ENCODE data around the gene TSLP.

Gene TSLP

GRCh38 chr5:111119221-111119620 is 47.7 kb downstream of the TSLP start:
- Mint-ChIP-seq H3K27ac (no peak overlapping the region), H3K27me3 (no peaks in the 10 kb centered on the region), H3K9me3 (ENCODE audit: low read depth) (no peaks in the 10 kb centered on the region), H3K4me1 (ENCODE audit: low read depth) (peaks cover 18% of the 10 kb centered on the region), H3K36me3 (peaks cover 10% of the 10 kb centered on the region), H3K4me3 (no peak overlapping the region)

DNA sequence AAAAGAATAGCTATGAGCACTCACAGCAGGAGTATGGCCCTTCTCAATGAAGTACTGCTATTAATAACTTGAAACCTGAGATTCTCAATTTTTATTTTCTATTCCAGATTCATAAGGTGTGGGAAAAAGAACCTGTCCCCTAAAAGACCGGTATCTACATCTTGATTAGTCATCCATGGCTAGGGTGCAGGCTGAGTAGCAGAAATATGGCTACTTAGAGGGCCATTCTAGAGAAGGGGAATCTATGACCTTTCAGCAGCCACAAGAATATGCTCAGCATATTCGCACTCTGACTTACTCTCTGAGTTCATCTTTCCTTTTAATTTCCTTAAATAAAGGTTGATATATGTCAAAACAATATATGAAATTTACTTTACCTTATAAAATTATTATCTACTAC is 48.3 kb downstream of the TSLP start:
- peaks cover 20% of the 10 kb centered on the region for H3K4me1 Mint-ChIP-seq (ENCODE audit: low read depth)
- H3K27ac Mint-ChIP-seq, result no peak overlapping the region
- no peak overlapping the region for H3K4me3 Mint-ChIP-seq
- H3K9me3 Mint-ChIP-seq (ENCODE audit: low read depth), result no peaks in the 10 kb centered on the region
- no peaks in the 10 kb centered on the region for H3K27me3 Mint-ChIP-seq
- peaks cover 15% of the 10 kb centered on the region for H3K36me3 Mint-ChIP-seq

DNA sequence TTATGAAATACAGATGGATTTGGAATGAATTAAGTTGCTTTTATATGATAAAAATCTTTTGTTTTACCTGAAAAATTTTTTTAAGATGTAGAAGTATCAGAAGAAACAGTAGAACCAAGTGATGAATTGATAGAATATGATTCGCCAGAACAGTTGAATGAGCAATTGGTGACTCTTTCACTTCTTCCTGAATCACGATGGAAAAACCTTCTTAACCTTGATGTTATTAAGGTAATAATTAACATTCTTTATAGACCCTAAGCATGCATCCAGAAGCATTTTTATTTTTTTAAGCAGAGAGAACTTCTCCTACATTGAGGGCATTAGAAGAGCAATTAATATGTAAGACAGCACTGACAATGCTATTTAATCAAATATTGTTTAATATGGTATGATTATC is 49.4 kb downstream of the TSLP start:
- peaks cover 15% of the 10 kb centered on the region for H3K36me3 Mint-ChIP-seq
- H3K4me3 Mint-ChIP-seq, result no peak overlapping the region
- no peaks in the 10 kb centered on the region for H3K9me3 Mint-ChIP-seq (ENCODE audit: low read depth)
- H3K4me1 Mint-ChIP-seq (ENCODE audit: low read depth), result peaks cover 19% of the 10 kb centered on the region
- H3K27ac Mint-ChIP-seq, result no peak overlapping the region
- H3K27me3 Mint-ChIP-seq, result no peaks in the 10 kb centered on the region

DNA sequence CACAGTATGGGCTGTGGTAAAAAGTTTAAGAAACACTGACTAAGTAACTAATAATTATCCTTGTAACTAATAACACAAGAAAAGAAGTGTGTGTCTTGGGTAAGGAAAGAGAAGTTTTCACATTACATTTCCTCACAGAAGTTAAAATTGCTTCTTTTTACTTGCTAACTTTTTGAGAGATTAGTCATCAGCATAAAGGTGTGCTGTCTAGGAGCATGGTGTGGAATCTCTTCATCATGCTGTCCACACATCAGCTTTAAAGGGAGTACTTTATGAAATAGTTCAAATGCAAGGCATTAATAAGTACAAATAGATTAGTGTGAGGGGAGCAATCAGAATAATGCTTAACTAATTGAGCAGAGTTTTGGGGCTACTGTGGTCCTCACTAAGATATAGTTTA is 50.4 kb downstream of the TSLP start:
- Mint-ChIP-seq H3K4me3 (no peak overlapping the region), H3K9me3 (ENCODE audit: low read depth) (no peaks in the 10 kb centered on the region), H3K27me3 (no peaks in the 10 kb centered on the region), H3K36me3 (peaks cover 15% of the 10 kb centered on the region), H3K27ac (no peak overlapping the region), H3K4me1 (ENCODE audit: low read depth) (peaks cover 16% of the 10 kb centered on the region)

DNA sequence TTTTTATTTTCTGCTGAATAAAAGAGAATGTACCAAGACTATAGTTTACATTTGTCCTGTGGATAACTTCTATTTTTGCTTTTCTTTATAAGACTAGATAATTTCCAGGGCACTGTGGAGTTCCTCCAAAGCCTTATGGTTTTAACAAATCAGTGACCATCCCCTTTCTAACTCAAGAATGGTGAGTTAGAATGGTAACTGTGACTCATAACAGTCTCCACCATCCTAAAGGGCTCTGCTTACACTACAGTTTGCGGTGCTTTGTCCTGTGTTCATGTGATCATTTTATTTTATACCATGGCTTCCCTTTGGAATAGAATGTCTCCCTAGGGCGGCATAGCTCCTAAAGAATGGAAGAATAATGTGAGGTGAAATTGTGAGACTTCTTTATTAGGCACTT is 50.9 kb downstream of the TSLP start:
- Mint-ChIP-seq H3K4me3 (no peak overlapping the region), H3K36me3 (peaks cover 11% of the 10 kb centered on the region), H3K27me3 (no peaks in the 10 kb centered on the region), H3K9me3 (ENCODE audit: low read depth) (no peaks in the 10 kb centered on the region), H3K27ac (peak overlapping the region; percentile 50), H3K4me1 (ENCODE audit: low read depth) (peaks cover 11% of the 10 kb centered on the region)

- H3K4me3 Mint-ChIP-seq, result no peak overlapping the region
- peak overlapping the region; percentile 41 for H3K27ac Mint-ChIP-seq
- no peaks in the 10 kb centered on the region for H3K9me3 Mint-ChIP-seq (ENCODE audit: low read depth)
- H3K4me1 Mint-ChIP-seq (ENCODE audit: low read depth), result peaks cover 7% of the 10 kb centered on the region
- H3K27me3 Mint-ChIP-seq, result no peaks in the 10 kb centered on the region
- H3K36me3 Mint-ChIP-seq, result peaks cover 8% of the 10 kb centered on the region
Measured at GRCh38 chr5:111124793-111125192, 53.3 kb downstream of the TSLP start.

GRCh38 chr5:111126896-111127295 is 55.4 kb downstream of the TSLP start:
- Mint-ChIP-seq H3K9me3 (ENCODE audit: low read depth) (no peaks in the 10 kb centered on the region), H3K4me3 (no peak overlapping the region), H3K27me3 (no peaks in the 10 kb centered on the region), H3K27ac (no peak overlapping the region), H3K4me1 (ENCODE audit: low read depth) (peaks cover 7% of the 10 kb centered on the region), H3K36me3 (peaks cover 6% of the 10 kb centered on the region)
